DND-41 (cell line): Measurements from ENCODE around the gene MAP7.

Experiments used
- EZH2 ChIP-seq: IDR thresholded peaks from 3 replicates; pipeline ENCODE4 v1.6.1; 2012; ENCODE audit warnings: borderline replicate concordance, low read depth, mild to moderate bottlenecking, moderate library complexity, low read length, inconsistent platforms; ENCODE audit not compliant: severe bottlenecking
- TF ChIP-seq, protein P1 (sequence below): IDR thresholded peaks from 2 replicates; pipeline ENCODE4 v1.5.1; 2012; ENCODE audit warnings: borderline replicate concordance, low read length, moderate library complexity, mild to moderate bottlenecking; ENCODE audit not compliant: poor library complexity, severe bottlenecking; ENCODE audit errors: extremely low read depth

DNA sequence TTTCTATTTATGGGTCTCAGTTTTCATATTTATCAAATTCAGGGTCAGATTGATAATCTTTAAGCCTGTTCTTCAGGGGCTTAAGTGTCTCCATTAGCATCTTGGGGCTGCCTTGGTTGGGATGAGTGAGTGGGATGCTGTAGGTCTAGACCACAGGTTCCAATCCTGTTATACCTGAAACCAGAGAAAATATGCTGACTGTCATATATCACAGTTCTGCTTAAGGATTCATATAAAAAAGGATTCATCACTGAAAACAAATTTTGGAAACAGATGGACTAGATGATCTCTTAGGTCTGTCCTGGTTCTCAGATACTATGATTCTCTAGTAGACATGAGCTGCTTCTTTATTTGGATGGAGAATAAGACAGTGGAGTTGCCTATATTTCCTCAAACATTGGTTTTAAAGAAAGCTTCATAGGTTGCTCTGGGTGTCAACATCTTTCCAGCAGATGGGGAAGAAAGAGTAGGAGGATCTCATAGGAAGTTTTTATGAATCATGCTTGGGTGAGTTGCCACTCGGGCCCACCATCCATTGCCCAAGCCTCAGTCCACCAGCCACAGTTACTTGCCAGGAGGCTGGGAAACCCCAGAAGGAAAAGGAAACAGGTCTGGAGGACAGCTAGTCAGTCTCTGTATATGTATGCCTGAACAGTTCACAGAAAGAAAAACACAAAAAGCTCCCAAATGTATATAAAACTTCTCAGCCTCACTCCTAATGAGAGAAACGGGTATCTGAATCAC is 42.9 kb upstream of the MAP7 start:
- no peak for TF ChIP-seq EZH2
- TF ChIP-seq, protein P1, sequence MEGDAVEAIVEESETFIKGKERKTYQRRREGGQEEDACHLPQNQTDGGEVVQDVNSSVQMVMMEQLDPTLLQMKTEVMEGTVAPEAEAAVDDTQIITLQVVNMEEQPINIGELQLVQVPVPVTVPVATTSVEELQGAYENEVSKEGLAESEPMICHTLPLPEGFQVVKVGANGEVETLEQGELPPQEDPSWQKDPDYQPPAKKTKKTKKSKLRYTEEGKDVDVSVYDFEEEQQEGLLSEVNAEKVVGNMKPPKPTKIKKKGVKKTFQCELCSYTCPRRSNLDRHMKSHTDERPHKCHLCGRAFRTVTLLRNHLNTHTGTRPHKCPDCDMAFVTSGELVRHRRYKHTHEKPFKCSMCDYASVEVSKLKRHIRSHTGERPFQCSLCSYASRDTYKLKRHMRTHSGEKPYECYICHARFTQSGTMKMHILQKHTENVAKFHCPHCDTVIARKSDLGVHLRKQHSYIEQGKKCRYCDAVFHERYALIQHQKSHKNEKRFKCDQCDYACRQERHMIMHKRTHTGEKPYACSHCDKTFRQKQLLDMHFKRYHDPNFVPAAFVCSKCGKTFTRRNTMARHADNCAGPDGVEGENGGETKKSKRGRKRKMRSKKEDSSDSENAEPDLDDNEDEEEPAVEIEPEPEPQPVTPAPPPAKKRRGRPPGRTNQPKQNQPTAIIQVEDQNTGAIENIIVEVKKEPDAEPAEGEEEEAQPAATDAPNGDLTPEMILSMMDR = no peak
